Glomerular endothelial cell (primary cell): ENCODE data around the gene CCNI. TPM values are rescaled to one million over a fixed set of nuclear protein-coding genes. Genes with fewer than 3 reads are reported as not detected.

Experiments used
- DNase-seq: peaks from one replicate; pipeline ENCODE4 v3.0.0-alpha.2; 2011; ENCODE audit warnings: low read depth, low spot score; ENCODE audit errors: extremely low read depth
- total RNA-seq: library from RNA; depleted of rRNA; stranded (reverse); fragments of >200 nt; gene quantifications from 2 replicates; pipeline ENCODE4 v1.2.3, GENCODE V29; 2015

Gene CCNI
- total RNA-seq, 1 donor from 2014 or later: 172 TPM

DNA sequence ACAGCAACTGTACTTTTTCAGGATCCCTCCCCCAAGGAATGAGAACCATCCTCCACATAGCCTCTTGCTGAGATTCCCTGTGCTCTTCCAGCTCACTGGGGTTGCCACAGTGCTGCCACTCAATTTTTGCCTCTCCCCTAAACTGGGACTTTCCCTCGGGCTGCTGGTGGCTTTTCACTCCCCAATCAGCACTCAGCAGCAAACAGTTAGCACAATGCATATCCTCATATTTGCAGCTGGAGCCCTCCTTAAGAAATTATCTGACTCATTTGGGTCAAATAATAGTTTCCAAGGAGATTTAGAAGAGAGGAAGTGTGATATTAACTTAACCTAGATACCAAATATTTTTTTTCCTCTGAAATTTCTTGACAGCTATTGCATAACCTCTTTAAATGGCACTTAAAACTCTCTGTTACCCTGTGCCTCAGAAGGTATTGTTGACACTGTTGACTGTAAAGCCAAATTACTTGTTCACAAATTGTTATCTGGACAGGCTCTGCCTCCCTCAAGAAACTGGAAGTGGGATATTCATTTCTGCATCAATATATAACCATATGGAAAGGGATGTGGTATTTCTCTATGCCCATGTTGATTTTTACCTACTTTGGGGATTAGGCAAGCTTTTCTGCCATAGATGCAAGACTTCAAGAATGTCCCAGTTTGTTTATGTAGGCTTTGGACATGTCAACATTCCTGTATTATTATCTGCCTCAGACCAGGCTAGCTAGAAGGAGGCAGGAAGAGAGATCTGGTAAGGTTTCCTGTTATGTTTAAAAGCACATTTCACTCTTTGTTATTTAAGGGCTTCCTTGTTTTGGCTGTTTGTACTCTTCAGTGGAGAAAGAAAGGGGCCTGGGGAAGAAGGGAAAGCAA lies 68.2 kb downstream of the CCNI start:
- no peak for DNase-seq

DNA sequence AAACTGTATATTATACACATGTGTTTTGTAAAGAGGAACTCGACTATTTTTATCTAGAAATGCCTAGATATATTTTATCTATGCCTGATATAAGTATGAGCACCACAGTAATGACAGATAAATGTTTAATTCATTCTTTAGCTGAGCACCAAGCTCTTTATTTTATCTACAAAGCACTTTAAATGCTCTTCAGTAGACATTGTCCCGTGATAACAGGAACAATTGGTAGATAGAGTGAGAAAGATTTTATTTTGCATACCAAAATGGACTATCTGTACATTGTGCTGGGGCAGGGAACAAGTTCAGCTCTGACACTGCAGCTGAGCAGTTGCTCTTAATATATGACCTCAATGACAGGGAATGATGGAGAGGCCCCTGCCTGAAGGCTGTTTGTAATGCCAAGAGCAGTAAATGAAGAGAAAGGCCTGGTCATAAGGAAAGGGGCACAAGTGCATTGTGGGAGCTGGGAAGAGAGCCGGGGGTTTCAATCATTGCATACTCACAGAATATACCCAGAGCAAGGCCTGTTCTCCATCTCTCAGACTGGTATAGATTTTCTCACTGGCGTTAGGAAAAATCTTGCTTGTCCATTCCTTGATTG lies 68.9 kb downstream of the CCNI start:
- DNase-seq: no peak

DNA sequence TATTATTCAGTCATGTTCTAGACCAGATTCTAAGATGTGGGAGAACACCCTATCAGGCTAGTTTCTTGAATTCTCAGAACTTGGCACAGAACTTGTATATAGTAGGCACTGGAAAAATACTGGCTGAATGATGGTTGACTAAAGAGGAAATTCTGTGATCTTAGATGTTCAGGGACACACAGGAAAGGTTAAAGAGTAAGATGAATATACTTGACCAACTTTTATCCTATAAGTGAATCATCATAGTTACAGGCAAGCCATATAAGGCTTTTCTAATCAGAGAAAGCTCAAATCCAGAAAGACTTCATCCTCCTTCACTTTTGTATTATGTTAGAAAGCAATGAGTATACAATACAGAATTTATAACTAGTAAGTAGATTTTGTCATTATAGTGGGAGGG lies 72.4 kb downstream of the CCNI start:
- no peak for DNase-seq

DNA sequence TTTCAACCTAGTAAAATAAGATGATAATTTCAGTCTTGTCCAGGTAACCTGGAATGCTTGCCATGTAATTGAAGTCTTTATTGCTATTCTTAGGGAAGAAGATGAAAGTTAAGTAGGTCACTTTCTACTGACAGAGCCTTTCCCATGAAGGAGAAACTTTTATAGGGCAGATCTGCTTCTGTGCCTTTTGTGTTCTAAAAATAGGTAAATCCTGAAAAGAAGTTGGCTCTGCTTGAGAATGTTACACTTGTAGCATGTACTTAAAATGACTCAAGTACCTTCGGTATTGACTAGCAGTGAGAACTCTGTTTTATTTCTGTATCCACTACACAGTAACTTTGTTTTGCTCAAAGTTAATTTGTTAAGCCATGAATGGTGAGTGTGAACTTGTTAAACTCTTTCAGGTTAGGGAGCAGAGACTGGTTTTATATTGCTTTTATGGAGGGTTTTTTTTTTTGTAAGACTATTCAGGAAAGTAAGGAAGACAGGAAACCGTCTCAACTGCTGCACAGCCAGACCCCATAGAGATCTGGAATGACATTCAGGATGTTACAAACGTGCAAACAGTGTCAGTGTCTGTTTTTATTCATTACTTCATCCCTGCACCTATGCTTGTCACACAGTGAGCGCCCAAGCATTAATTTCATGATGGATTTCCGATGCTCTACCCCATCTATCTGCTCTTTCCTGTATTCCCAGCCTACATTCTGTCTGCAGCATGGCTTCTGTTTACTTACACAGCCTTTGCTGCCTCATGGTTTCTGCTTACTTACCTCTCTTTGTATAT lies 73.3 kb downstream of the CCNI start:
- DNase-seq: no peak

DNA sequence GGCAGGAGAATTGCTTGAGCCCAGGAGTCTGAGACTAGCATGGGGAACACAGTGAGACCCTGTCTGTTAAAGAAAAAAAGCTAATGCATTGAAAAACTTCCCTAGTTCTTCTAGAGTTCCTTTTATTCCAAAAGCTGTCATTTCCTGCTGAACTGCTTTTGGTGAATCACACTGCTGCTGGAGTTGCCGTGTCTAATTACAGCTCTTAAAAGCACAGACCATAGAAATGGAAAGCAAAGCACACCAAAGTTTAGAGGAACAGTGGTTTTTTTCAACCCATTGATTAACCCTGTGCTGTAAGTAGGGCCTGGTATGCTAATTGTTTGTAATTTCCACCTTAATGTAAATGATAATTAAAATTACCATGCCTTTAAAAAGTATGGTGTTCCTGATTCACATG lies 73.9 kb downstream of the CCNI start:
- DNase-seq: no peak

DNA sequence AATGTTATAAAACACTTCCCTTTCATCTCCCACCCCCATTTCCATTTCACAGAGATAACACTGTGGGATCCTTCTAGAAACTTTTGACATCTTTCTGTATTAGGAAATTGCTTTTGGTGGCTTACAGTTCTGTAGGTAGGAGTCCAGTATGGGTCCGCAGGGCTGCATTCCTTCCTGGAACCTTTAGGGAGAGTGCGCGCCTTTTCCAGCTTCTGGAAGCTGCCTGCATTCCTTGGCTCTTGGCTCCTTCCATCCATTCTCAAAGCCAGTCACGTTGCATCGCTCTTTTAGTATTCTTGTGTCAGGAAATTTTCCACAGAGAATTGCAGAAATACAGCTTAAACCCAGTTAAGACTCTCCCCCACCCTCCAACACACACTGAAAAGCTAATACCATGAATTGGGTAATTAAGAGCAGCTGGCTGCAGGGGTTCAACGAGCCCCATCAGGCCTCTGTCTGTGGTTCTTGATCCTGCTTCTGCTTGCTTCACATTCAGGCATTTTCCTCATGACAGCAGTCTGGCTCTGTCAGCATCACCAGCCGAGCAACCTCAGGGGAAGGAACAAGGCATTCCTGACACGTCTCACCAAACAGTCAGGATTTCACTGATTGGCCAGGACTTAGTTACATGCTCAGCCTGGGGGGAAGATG lies 77.4 kb downstream of the CCNI start:
- no peak for DNase-seq

DNA sequence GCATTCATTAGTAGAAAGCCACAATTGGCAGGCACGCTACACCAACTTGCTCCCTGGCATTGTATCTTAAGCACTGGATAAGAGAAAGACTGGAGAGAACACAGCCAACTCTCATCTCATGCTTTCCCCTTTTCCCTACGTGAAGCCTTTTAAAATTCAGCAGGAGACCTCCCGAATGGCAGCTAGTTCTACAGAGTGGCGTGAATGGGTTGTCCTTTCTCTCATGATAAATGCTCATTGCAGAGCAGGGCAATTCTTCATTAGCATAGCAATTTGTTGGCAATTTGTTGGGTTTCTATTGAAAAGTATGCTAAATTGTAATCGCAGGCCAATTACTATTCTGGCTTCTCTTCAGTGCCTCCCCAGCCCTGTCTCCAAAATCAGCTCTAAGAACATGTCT lies 78.3 kb downstream of the CCNI start:
- DNase-seq: no peak

Other genes starting within 250 kb of the CCNI start
- 0.82 TPM in 1 of 2 replicates, not detected in the other for gene SOWAHB, start 177.8 kb downstream of the CCNI start, total RNA-seq
- gene SEPTIN11, start 126.2 kb downstream of the CCNI start, total RNA-seq: 162 and 242 TPM in 2 replicates
- gene CCNG2, start 81.2 kb upstream of the CCNI start, total RNA-seq: 19.6 and 23.9 TPM in 2 replicates